Measurements from ENCODE around the gene ATOX1.

DNA sequence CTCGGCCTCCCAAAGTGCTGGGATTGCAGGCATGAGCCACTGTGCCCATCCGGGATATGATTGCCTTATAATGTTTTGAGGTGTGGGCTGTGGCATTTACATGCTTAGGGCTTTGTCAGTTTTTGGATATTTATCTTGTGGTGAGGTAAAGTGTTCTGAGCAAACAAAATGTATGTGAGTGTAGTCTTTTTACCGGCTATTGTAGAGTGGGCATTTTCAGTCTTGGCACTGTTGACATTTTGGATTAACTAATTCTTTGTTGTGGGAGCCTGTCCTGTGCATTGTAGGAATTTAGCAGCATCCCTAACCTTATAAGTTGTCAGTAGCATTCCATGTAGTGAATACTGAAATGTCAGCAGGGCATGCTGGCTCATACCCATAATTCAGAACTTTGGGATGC lies 34.9 kb upstream of the ATOX1 start:
- TF ChIP-seq FOXM1 (IDR thresholded peaks at IDR 0.05; ENCODE audit: low read depth, low read length) (no peak), FOS (IDR thresholded peaks at IDR 0.05; ENCODE audit: borderline replicate concordance, extremely low read depth, insufficient read length) (no peak), GABPA (IDR thresholded peaks at IDR 0.05; ENCODE audit: low read depth) (no peak), TCF7 (IDR thresholded peaks at IDR 0.05; ENCODE audit: borderline replicate concordance) (no peak)
- TF ChIP-seq, protein P1, sequence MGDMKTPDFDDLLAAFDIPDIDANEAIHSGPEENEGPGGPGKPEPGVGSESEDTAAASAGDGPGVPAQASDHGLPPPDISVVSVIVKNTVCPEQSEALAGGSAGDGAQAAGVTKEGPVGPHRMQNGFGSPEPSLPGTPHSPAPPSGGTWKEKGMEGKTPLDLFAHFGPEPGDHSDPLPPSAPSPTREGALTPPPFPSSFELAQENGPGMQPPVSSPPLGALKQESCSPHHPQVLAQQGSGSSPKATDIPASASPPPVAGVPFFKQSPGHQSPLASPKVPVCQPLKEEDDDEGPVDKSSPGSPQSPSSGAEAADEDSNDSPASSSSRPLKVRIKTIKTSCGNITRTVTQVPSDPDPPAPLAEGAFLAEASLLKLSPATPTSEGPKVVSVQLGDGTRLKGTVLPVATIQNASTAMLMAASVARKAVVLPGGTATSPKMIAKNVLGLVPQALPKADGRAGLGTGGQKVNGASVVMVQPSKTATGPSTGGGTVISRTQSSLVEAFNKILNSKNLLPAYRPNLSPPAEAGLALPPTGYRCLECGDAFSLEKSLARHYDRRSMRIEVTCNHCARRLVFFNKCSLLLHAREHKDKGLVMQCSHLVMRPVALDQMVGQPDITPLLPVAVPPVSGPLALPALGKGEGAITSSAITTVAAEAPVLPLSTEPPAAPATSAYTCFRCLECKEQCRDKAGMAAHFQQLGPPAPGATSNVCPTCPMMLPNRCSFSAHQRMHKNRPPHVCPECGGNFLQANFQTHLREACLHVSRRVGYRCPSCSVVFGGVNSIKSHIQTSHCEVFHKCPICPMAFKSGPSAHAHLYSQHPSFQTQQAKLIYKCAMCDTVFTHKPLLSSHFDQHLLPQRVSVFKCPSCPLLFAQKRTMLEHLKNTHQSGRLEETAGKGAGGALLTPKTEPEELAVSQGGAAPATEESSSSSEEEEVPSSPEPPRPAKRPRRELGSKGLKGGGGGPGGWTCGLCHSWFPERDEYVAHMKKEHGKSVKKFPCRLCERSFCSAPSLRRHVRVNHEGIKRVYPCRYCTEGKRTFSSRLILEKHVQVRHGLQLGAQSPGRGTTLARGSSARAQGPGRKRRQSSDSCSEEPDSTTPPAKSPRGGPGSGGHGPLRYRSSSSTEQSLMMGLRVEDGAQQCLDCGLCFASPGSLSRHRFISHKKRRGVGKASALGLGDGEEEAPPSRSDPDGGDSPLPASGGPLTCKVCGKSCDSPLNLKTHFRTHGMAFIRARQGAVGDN (IDR thresholded peaks at IDR 0.05), result no peak
